HG03135 (cell line): ENCODE results near the gene ARGLU1.

Experiments used
- ATAC-seq: cut with Tn5 transposase; IDR thresholded peaks from one replicate; pipeline ENCODE4 v1.9.1; 2021; ENCODE audit warnings: mild to moderate bottlenecking, moderate library complexity; ENCODE audit not compliant: unreplicated experiment

ARGLU1 gene

GRCh38 chr13:106548064-106548696, 19.8 kb downstream of the ARGLU1 start:
- ATAC-seq, result no peak

GRCh38 chr13:106541826-106542225, 26.1 kb downstream of the ARGLU1 start:
- no peak for ATAC-seq

DNA sequence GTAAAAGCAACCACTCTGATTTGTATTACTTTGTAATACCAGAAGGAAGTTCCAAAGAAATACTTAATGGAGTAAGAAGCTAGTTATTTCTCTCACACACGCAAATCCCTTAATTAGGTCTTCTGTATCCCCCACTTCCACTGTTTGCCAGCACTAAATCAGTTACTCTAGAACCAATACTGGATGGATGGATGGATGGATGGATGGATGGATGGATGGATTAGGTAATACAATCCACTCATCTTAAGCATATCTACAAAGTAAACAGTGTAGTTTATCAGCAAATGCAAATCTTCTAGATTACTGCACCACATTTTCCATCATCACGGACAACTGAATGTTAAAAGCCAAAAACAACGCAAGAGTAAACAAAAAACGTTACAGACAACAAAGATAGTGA, 27.3 kb downstream of the ARGLU1 start:
- ATAC-seq, result no peak

- no peak for ATAC-seq
Measured at GRCh38 chr13:106537521-106537920, 30.4 kb downstream of the ARGLU1 start.

DNA sequence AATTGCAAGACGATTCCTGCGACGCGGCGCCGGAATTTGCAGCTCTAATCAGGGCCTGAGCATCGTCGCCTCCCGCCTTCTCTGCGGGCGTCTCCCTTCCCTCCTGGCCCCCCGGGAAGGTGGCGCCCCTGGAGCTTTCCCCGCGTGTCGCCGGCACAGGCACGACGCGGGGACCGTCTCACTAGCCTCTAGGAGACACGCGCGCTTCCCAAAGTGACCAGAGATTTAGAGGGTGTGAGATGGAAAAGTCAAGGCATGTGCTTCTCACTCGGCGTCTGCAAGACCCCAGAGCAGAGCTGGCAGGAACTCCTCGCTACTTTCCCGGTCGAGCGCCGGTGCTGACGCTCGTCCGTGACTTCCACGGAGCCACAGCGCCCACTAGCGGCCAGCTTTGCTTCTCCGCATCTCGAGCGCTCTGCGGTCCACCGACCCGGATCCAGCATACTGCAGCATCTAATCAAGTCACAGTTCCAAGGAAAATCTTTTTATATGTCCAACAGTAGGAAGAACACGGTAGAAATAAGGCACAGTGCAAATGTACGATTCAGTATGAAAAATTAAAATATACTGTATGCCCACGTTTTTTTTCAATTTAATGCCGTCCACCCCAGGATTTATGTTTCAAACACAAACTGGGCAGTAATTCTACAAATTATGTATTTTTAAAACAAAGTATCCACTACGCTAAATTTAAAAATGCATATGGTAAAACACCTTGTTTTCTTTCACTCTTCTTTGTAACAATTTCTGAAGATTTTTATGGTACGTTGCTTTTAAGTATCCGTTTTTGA, 31.5 kb downstream of the ARGLU1 start:
- ATAC-seq, result peak; percentile 37

GRCh38 chr13:106535552-106536243, 32.2 kb downstream of the ARGLU1 start, which contains the start of gene EFNB2:
EFNB2 (minus strand) TSS chr13:106535662; CDS start chr13:106534964, 698 bp downstream.
- ATAC-seq, result peak; percentile 96

- ATAC-seq, result peak; percentile 33
Measured at GRCh38 chr13:106534639-106535551, 33.0 kb downstream of the ARGLU1 start.

- ATAC-seq, result no peak
Measured at GRCh38 chr13:106533943-106534638, 33.8 kb downstream of the ARGLU1 start.

- no peak for ATAC-seq
Measured at GRCh38 chr13:106533101-106533942, 34.6 kb downstream of the ARGLU1 start.

DNA sequence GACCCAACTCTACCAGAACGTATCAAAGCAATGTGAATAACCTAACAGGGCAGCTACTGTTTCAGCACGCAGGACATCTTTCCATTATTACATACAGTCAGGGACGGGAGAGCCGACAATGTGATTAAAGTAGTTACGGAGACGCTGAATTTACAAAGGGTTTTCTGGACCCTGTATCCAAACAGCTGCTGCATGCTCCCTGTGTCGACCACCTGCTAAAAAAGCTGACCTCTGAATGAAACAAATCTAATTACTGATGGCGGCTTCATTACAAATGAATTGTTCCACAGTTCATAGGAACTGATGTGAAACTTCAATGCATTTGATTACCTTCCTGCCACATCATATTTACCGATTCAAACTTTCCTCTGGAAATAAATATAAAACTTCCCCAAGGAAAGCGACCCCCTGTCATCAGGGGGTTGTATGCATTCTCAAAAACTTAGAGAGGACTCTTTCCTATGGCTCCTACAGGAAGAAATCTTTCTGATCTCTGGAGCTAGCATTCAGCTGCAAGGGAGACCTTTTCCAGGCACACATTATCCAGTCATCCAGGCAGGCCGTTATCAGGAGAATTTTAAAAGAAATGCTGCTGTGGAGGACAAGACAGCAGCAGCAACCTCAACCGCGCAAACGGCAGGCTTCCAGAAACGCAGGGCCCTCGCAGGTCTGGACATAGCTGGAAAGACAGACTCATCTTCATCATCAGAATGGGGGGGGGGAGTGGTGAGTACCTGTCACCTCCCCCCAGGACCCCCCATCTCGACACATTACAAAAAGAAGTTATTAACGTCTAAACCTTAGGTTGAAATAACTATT, 35.6 kb downstream of the ARGLU1 start:
- no peak for ATAC-seq

GRCh38 chr13:106530980-106531481, 36.9 kb downstream of the ARGLU1 start:
- ATAC-seq, result no peak

DNA sequence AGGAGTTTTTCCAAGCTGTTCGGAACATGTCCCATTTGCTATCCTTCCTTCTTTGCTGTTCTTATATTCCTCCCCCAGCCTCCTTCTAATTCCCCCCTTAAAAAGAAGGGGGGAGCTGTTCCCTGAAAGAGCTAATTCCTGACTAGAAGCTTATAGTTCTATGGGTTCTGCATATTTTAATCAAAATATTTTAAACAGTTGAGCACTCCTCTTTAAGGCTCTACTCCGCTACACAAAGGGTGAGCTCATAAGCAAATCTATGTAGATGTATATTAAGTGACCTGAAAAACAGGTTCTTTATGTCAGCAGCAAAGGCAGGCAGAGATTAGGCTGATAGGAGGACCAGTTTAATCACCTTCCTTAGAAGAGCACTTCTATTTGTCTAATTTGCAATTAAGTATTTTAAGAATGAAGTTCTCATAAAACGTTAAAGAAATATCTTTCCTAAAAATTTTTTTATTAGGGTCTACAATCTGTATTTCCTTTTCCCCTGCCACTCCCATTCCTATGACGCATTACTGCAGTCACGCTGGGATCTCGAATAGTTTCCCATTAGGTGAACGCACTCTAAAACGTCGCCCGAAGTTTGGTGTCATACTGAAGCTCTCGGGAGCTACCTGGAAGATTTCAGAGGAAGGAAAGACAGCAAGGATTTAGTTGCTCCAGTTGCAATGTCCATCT, 37.6 kb downstream of the ARGLU1 start:
- no peak for ATAC-seq

DNA sequence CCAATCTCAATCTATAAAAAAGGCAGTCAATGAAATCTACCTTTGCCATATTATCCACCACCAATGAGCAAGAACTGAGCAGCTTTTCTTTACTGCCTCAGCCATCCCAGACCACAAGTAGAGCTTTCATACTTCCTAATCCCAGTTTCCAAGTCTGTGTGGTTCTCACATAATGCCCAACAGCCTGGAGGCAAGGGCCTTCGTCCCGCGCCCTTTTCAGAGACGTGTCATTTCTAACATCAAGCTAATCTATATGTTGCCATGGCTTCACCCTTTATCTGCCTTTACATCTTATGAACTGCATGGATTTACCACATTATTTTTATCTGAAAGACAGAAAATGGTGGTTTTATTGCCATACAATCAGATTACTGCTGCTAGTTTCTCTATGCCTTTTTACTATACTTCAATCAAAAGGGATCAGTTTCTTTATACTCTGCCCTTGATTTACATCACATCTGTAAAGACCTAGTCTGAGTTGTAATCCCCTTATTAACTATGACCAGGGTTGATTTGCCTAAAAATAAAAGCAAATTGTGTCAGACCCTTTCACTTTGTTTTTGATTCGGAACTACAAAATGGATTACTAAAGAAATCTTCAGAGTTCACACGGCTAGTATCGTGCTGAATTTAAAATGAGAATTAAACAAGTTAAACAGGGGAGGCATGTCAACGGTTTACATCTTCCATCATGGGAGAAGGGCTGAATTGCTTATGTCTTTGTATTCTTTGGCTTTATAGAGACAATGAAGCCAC, 38.3 kb downstream of the ARGLU1 start:
- no peak for ATAC-seq

- ATAC-seq, result no peak
Measured at GRCh38 chr13:106528718-106529414, 39.1 kb downstream of the ARGLU1 start.

- no peak for ATAC-seq
Measured at GRCh38 chr13:106527826-106528225, 40.1 kb downstream of the ARGLU1 start.

DNA sequence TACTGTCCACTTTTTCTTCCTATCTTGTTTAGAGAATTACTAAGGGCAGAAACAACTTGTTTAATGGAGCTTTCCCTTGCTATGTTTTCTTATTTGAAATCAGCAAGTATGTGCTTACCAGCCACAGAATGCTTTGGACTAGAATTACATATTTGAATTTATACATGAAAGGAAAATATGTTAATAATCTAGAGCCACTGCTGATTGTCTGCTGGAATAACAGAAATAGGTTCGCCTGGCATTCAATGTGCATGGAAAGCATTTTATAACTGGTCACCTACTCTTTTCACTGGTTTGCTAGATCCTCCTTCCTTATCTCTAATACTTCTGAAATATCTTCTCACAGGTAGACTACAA, 40.5 kb downstream of the ARGLU1 start:
- ATAC-seq, result no peak
